ENCODE measurements around the gene PKHD1.

PKHD1 gene

DNA sequence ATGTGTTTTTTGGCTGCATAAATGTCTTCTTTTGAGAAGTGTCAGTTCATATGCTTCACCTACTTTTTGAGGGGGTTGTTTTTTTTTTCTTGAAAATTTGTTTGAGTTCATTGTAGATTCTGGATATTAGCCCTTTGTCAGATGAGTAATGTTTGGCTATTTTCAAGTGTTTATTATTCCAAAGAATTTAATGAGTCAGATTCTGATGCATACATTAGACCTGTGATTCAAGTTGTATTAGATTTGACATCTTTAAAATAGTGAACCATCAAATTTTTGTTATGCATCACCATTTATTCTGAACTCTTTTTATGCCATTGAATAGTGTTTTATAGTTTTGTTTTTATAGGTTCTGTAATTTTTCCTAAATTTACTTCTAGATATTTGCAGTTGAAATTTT lies 319.3 kb downstream of the PKHD1 start:
- no peak for DNase-seq

DNA sequence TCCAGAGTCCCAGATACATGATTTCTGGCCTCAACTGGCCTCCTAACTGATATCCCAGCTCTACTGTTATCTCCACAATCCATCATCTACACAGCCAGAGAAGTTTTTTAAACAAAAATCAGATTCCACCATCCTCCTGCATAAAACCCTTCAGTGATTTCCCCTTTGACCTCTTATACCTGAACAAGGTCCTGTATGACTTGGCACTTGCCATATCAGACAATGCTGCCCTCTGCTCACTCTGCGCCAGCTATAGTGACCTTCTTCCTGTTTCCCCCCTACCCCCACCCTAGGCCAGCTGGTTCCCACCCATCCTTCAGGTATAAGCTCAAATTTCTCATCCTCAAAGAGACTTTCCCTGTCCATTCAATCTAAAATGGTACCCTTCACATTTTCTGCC lies 322.2 kb downstream of the PKHD1 start:
- DNase-seq, result no peak

DNA sequence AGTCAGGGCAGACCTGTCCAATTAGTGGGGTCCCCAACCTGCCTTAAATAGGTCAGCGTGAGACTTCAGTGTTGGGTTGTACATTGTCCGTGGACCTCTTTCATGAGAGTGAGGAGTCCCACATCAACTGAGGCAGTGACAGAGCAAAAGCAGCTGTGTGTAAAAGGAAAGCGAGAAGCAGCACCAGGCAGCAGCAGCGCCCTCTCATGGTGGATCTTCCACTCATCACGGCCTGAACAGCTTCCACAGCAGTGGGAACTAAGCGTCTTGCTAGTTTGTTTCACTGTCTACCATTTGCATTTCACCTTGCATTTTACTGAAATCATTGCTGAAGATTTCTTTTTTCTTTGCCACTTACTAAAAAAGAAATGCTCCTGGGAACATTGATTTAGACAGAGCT lies 333.8 kb downstream of the PKHD1 start:
- DNase-seq, result no peak

GRCh38 chr6:51743999-51744398 lies 343.4 kb downstream of the PKHD1 start:
- no peak for DNase-seq

GRCh38 chr6:51740658-51741057 lies 346.8 kb downstream of the PKHD1 start:
- no peak for DNase-seq

DNA sequence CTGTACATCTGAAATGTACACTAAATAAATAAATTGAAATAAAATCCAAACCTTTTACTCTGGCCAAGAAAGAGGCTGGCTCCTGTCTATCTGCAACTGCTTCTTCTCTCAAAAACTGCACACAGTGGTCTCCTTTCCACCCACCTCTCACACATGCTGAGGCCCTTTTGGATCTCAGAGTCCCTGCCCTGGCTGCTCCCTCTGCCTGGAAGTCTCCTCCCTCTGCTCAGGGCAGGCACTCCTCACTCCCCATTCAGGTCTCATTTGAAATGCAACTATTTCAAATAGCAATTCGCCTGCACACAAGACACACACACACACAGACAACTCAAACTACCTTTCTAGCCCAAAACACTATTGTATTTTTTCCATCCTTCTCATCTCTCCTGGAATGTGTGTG lies 348.8 kb downstream of the PKHD1 start:
- DNase-seq, result no peak

DNA sequence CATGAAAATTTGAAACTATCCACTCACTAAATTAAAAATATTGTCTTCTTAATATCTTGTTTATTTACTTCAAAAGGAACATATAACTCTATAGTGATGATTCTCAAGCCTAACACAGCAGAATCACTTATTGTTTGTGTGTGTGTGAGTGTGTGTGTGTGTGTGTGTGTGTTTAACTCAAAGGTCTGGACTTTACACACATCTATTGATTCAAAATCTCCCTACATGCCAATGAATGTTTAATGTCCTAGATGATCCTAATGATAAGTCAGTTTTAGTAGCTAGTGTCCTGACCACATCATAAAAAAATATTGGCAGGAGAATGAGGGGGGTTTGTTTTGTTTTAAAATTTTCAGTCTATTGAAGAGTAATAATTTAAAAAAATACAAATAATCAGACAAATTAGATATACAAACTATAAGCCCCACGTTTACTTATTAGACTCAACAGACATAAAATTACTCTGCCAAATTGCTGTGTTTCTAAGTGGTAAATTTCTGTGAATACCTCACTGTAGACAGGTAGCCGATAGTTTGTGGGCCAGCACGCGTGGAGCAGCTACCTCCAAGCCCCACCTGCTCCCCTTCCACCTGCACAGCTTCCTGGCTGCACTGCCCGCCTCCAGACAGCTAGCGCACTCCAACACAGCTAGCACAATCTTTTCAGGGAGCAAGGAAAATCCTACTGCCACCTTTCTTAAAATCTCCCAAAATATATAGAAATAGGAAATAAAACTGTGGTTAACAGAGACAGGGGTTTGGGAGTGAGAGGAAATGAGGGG lies 349.6 kb downstream of the PKHD1 start:
- no peak for DNase-seq

- DNase-seq, result no peak
Measured at GRCh38 chr6:51725155-51725554, 362.3 kb downstream of the PKHD1 start.

GRCh38 chr6:51720327-51720726 lies 367.1 kb downstream of the PKHD1 start:
- no peak for DNase-seq

GRCh38 chr6:51719297-51719696 lies 368.1 kb downstream of the PKHD1 start:
- DNase-seq, result no peak

GRCh38 chr6:51718533-51718932 lies 368.9 kb downstream of the PKHD1 start:
- DNase-seq, result no peak

DNA sequence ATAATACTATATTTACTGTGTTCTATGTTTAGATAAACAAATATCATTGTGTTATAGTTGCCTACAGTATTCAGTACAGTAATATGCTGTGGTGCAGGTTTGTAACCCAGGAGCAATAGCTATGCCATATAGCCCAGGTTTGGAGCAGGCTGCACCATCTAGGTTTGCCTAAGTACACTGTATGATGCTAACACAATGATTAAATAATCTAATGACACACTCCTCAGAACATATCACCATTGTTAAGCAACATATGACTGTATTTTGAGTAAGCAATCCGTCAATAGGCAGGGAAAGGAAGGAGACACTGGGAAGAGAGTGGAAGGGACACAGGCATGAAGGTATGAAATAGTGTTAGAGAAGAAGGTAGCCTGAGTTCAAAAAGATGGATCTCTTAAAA lies 369.9 kb downstream of the PKHD1 start:
- no peak for DNase-seq

DNA sequence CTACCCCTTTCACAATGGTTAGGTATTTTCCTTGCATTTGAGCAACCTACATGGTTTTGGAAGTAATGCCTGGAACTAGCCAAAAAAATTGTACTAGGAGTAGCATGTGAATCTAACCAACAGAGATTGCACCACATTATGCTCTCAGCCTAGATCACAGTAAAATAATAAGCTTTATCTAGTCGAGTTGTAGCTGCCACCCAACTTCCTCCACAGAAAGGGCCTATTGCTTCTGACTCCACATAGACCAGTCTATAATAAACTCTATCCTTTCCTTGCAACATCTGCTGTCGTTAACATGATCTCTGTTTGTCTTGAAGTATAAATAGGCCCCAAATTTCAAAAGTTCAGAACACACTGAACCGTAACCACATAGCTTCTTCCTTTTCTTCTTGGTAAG lies 375.5 kb downstream of the PKHD1 start:
- DNase-seq, result no peak

DNA sequence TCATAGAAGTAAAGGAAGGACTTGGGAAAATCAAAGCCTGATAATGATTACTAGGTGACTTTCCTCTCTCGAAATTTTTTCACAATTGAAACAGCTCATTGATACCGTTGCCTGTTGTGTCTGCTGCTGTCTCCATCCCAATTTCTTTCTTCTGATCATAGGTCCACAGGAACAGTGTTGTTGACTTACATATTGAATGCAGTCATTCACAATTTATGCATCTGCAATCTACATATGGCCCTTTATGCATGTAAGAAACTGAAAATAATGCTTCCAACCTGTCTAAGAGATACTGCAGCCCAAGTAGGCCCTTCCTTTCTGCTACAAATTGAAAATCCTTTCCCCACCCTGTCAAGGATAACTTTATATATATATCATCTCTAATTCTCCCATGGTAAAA lies 381.3 kb downstream of the PKHD1 start:
- DNase-seq, result no peak

DNA sequence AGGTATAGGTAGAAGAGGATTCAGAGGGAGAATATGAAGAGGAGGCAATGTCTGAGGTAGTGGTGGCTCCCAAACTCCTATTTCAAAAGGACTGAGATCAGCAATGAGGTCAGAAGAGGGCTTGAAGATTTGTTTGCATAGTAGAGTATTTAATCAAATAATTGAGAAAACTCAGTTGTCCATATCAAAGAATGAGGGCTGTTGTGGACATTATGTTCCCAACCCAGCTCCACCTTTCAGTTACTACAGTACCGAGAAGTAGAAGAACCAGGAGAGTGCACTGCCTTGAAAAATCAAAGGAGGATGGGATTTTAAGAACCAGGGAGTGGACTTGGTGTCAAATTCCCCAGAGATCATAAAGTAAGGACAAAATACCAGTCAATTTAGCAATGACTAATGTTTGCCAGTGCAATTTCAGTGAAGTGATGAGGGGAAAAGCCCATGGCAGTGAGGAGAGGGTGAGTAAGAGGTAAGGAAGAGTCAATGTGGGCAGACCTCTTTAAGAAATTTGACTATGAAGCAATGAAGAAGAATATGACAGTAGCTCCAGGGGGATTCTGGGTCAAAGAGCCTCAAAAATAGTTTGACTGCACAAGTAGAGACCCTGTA lies 382.4 kb downstream of the PKHD1 start:
- DNase-seq, result no peak

- no peak for DNase-seq
Measured at GRCh38 chr6:51702851-51703250, 384.6 kb downstream of the PKHD1 start.

- DNase-seq, result no peak
Measured at GRCh38 chr6:51684603-51685002, 402.8 kb downstream of the PKHD1 start.

- no peak for DNase-seq
Measured at GRCh38 chr6:51684038-51684437, 403.4 kb downstream of the PKHD1 start.

DNA sequence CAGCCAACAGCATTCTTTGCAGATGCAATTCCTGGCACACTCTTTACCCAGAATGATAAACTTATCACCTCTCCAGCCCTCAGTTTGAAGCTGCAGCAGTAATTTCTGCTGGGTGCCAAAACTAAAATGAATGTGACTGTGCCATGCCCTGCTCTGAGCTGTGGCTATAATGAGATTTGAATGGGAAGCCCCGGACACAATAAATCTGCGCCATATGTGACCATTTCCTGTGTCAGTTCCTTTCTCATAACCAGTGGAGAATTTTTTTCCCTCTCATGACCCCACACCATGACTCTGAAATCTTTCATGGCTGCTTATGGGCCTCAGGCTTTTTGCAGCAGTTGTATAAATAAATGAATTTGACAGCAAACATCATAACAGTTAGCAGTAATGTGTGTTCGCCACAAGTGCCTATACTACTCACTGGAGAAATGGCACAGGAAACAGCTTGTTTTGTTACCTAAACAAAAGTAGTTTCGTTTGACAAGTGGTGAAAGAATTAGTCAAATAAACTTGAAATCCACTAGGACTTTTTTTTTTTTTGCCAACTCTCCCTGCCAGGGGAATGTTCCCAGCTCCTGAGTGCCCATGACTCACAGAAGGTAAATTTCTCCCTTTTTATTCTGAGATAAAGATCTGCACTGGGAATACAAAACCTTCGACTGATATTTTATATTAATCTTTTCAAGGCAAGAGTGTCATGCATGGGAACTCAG lies 408.4 kb downstream of the PKHD1 start:
- no peak for DNase-seq

DNA sequence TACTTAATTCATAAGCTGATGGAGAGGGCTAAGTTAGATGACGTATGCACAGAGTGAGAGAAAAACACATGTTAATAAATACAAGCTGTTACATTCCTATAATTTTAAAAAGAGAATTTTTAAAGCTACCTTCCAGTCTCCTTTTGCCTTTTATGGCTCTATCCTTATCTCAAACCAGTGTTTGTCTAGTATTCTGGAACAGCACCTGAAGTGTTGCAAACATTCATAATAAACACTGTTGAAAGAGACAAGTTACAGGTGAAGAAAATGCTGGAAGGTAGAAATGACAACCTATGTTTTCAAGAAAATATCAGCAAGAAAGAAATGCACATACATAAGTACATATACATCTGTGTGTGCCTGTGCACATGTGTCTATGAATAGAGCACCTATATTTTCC lies 409.1 kb downstream of the PKHD1 start:
- no peak for DNase-seq

DNA sequence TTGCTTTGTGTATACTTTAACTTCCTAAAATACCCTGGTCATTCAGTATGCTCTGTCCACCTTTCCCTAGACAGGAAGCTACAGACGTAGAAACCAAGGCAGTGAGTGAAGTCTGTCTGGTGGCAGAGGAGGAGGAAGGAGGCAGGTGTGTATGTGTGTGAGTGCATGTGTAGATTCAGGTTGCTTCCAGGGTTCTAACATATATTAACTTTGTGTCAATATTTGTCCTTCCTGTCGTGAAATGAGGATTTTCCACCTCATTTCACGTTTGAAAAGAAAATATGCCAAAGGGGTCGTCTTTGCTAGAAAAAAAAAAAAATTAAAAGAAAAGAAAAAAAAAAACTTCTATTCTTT lies 411.5 kb downstream of the PKHD1 start:
- no peak for DNase-seq

DNA sequence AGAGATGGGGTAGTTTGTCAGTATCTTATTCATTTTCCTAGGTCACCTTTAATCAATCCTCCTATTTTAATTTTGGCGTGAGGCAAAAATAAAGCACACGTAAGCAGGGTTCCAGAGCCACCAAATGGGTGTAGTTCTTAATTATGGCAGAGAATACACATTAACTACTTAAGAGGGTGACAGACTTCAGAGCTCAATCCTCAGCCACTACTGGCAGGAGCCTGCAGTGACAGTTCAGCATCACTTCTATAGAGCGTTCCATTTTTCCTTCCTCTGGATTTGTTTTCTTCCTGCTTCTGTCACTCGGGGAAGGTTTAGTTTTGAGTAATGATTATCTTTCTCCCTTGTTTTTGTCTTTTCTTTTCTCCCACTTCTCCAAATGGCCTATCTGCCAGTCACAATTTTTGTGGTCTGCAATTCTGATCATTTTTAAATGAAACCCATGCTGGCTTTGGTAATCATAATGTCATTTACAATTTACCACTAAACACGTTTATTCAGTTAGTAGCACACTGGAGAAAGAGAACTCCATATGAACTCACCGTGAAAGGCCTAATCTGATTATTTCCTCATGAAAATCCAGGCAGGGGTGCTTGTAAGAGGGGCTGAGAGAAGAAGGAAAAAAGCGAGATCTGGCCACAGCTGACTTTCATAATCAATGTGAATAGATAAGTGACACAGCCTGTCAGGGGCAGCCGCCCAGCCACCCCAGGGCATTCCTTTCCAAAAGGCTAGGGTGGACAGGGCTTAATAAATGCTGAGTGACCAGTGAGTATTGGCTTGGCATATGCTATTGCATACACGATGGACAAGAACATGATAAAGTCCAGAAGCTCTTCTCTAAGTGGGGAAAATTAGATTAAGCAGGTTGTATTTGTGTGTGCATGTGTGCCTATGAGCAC lies 412.1 kb downstream of the PKHD1 start:
- no peak for DNase-seq

- DNase-seq, result no peak
Measured at GRCh38 chr6:51663525-51663924, 423.9 kb downstream of the PKHD1 start.
